RWPE1 (cell line): ENCODE data around the gene LRRC70.

Experiments used
- CTCF ChIA-PET: fragments of 350-600 bp; sonication (Branson Sonifier 250); formaldehyde crosslinking; extraction: SDS; loops from one replicate; lab custom pipeline; 2021; lab: Yijun Ruan, JAX
- POLR2A ChIA-PET: fragments of 400-600 bp; formaldehyde crosslinking; extraction: SDS; loops from one replicate; lab custom pipeline; 2020; ENCODE audit warnings: antibody characterized with exemption; ENCODE audit not compliant: low non-redundant PET; lab: Yijun Ruan, JAX
- DNase-seq: peaks from one replicate; pipeline ENCODE4 v3.0.0; 2012; ENCODE audit warnings: low spot score
- H3K27ac ChIP-seq: fragments of 450-650 bp; 2 replicates; pipeline ENCODE4 v1.5.1; 2017
- TF ChIP-seq, protein P1 (sequence below): fragments of 450-650 bp; conservative IDR thresholded peaks from 2 replicates; pipeline ENCODE4 v1.5.1; 2017; ENCODE audit warnings: low read depth, mild to moderate bottlenecking

Gene LRRC70

DNA sequence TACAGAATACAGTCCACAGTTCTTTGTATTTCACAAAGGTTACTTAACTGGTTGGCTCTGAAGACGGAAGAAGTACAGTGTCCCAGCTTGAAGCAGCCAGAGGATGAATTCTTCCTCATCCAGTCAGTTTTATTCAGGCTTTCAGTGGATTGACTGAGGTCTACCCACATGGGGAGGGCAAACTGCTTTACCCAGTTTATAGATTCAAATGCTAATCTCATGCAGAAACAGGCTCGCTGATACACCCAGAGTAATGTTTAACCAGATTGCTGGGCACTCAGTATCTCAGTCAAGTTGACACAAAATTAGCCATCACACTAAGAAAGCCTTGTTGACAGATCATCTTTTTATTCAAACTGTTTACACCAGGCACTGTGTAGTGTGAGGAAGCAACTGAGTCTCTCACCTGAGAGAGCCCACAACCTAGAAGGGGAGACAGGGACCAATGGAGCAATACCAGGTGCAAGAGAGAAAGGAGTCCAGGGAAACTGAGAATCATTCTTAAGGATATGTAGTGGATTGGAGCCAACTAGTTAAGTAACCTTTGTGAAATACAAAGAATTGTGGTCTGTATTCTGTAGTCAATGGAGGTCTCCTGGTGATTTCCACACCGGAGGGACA is 15.9 kb downstream of the LRRC70 start:
- POLR2A ChIA-PET = no interaction called here
- DNase-seq = no peak
- CTCF ChIA-PET = no interaction called here
- TF ChIP-seq, protein P1, sequence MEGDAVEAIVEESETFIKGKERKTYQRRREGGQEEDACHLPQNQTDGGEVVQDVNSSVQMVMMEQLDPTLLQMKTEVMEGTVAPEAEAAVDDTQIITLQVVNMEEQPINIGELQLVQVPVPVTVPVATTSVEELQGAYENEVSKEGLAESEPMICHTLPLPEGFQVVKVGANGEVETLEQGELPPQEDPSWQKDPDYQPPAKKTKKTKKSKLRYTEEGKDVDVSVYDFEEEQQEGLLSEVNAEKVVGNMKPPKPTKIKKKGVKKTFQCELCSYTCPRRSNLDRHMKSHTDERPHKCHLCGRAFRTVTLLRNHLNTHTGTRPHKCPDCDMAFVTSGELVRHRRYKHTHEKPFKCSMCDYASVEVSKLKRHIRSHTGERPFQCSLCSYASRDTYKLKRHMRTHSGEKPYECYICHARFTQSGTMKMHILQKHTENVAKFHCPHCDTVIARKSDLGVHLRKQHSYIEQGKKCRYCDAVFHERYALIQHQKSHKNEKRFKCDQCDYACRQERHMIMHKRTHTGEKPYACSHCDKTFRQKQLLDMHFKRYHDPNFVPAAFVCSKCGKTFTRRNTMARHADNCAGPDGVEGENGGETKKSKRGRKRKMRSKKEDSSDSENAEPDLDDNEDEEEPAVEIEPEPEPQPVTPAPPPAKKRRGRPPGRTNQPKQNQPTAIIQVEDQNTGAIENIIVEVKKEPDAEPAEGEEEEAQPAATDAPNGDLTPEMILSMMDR = no peak
- no peak overlapping the region for H3K27ac ChIP-seq

DNA sequence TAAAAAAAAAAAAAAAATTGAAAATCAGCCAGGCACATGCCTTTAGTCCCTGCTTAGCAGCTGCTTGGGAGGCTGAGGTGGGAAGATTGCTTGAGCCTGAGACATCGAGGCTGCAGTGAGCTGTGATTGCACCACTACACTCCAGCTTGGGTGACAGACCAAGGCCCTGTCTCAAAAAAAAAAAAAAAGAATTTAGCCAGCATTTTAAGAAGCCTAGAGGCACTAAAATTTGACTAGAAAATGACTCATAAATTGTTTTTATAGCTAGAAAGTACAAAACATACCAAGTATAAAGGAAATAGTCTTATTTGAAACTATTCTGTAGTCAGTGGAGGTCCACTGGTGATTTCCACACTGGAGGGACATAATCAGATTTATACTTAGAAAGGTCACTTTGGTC is 17.5 kb downstream of the LRRC70 start:
- TF ChIP-seq, protein P1 = no peak
- POLR2A ChIA-PET = no interaction called here
- CTCF ChIA-PET = interaction anchor here (0.5 to 0.7 kb wide), 2 partner anchors 183 to 318 kb away, joined by 3 to 4 read pairs; no protein-coding TSS in a partner anchor
- DNase-seq = no peak
- H3K27ac ChIP-seq = no peak overlapping the region

DNA sequence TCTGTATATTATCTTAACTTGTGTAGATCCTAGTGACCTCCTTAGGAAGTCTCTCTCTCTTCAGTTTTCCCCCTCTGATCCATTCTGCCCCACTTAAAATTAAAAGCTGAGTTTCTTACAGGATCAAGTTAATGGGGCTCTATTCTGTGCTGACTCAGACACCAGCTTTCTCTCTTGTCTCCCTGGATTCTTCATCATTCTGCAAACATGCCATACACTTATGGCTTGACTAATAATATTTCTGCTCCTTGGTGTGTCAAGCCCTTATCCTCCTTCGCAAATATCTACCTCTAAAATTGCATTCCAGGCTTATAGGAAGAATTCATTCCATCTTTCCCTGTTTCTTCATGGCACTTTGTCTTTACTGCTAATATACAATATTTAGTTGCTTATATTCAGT is 18.1 kb downstream of the LRRC70 start:
- TF ChIP-seq, protein P1 = no peak
- POLR2A ChIA-PET = no interaction called here
- no peak for DNase-seq
- CTCF ChIA-PET = interaction anchor here (0.5 kb wide), 1 partner anchor 182 kb away, joined by 3 read pairs; no protein-coding TSS in a partner anchor
- H3K27ac ChIP-seq = no peak overlapping the region

DNA sequence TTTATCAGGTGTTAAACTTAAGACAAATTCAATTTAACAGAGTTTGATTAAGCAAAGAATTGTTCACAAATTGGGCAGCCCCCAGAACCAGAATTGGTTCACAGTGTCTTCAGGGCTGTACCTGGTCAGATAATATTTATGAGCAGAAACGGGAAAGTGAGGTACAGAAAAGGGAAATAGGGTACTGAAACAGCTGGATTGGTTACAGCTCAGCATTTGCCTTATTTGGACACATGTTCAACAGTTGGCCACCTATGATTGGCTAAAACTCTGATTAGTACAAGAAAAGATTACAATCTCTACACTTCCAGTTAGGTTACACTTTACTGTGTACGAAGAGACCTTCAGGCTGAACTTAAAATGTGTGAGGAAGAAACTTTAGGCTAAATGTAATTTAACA is 18.7 kb downstream of the LRRC70 start:
- ChIA-PET CTCF (no interaction called here), POLR2A (no interaction called here)
- TF ChIP-seq, protein P1 = no peak
- no peak for DNase-seq
- H3K27ac ChIP-seq = no peak overlapping the region

GRCh38 chr5:62600560-62601252 is 22.1 kb downstream of the LRRC70 start:
- POLR2A ChIA-PET = no interaction called here
- TF ChIP-seq, protein P1 = no peak
- DNase-seq = no peak
- H3K27ac ChIP-seq = no peak overlapping the region
- CTCF ChIA-PET = no interaction called here

DNA sequence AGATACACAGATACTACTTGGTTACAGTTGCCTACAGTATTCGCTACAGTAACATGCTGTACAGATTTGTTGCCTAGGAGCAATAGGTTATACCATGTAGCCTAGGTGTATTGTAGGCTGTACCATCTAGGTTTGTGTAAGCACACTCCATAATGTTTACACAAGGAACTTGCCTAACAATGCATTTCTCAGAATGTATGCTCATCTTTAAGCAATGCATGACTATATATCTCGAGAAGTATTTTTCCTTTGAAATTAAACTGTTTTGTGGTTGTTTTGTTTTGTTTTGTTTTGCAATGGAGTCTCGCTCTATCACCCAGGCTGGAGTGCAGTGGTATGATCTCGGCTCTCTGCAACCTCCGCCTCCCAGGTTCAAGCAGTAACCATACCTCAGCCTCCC is 25.3 kb downstream of the LRRC70 start:
- TF ChIP-seq, protein P1 = no peak
- DNase-seq = no peak
- CTCF ChIA-PET = no interaction called here
- H3K27ac ChIP-seq = no peak overlapping the region
- POLR2A ChIA-PET = no interaction called here
